ENCODE measurements around the gene ANKS1A.

The ANKS1A gene

DNA sequence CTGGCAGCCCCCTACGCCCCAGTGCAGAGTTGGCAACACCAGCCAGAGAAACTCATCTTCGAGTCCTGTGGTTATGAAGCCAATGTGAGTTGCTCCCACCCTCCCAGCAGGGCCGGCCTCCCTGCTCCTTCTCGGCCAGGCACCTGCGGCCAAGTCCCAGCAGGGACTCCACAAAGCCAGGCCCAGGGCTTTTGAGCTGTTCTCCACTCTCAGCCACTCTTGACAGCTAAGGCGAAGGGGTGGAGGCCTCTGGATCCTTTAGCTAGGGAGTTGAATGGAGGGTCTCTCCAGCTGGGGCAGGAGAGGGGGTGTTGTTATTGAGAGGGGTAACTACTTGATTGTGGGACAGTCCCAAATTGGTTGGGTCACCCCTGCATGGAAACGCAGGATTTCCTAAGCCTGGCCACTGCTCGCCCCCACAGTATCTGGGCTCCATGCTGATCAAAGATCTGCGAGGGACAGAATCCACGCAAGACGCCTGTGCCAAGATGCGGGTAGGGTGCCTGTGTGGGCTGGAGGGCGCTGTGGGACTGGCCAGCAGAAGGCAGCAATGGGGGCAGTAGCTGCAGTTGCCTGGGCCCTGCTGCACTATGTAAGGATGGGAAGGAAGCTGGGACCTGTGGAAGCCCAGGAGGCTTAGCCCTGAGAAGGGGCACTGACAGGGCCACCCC is 193.8 kb downstream of the ANKS1A start:
- DNase-seq (ENCODE audit: low read depth in 2 of 2) = no peak

DNA sequence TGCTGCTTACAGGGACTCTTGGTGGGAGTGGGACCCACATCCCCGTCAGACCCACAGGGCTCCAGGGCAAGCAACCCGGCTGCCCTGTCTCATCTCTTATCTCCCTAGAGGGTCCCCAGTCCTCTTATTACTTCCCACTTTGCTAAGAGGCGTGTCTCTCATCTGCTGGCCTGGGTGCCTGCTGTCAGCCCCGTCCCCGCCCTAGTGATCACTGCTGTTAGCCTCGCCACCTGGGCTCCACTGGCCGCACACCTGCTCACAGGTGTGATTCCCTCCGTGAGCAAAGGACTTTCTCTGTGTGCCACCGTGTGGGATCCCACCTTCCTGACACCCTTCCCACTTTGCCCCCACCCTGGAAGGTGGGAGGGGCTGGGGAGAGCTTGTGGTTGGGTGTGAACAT is 194.5 kb downstream of the ANKS1A start:
- no peak for DNase-seq (ENCODE audit: low read depth in 2 of 2)

DNA sequence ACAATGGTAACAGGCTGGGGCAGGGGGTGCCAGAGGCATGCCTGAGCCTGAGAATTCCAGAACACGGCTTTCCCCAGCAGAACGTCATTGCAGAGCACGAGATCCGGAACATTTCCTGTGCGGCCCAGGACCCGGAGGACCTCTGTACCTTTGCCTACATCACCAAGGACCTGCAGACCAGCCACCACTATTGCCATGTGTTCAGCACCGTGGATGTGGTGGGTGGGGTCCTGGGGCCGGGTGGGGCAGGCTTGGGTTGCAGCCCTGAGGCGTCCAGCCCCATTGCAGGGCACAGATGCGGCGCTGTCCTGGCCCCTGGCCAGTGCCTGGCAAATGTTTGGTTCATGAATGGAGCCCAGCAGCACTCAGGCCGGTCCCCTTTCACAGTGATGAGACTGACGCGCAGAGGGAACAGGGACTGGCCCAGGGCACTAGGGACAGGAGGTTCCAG is 195.0 kb downstream of the ANKS1A start:
- DNase-seq (ENCODE audit: low read depth in 2 of 2) = no peak

DNA sequence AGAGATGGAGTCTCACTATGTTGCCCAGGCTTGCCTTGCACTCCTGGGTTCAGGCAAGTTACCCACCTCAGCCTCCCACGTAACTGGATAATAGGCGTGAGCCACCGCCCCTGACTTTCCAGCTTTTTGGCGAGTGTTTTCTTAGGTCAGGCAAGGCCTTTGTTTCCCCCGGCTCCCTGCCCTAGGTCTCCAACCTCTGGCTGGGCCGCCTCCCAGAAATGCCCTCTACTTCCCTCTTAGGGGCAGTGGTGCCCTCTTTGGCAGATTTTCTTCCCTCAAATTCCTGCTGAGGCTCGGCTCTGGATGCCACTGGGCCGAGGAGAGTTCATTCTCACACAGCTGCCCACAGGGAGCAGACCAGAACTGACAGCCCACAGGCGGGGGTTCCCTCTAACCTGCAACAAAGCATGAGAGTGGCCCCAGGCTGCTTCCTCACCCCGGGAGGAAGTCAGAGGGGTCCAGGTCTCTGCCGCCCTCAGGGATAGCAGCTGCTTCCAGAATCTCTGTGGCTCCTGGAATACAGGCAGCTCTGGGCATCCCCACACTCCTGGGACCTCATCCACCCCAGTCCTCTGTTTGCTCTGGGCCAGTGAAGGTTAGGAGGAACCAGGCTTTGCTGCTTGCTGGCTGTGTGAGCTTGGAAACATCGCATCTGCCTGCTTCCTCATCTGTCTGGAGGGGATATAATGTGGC is 195.6 kb downstream of the ANKS1A start:
- DNase-seq (ENCODE audit: low read depth in 2 of 2) = no peak

DNA sequence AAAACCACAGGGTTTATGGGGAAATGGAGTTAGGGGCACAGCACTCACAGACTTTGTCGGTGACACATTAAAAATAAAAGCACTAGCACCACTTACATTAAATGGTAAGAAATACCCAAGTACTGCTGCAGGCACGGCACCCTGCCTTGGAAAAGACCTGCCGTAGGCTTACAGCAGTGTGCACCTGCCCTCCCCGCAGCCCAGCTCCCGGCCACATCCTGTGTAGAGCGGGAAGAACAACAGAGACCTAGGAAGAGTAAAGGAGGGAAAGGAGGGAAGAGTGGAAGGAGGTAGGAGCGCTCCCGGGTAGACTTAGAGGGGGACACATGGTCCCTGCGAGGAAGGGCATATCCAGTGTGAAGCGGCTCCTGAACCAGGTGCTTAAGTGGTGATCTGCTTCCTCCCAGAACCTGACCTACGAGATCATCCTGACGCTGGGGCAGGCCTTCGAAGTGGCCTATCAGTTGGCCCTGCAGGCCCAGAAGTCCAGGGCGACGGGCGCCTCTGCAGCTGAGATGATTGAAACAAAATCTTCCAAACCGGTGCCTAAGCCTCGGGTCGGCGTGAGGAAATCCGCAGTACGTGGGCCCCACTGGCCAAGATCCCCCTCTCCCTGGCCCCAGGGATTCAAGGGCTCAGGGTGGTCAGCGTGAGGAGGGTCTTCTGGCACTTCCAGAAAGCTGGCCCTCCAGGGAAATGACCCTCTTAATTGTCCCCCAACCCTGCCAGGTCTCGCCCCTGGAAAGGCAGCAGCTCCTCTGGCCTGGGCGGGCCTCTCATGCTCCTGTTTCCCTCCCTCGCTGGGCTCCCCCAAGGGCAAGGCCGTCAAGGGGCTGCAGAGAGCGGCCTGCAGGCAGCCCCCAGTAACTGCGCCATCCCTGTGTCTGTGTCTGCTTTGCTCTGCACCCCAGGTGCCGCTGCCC is 196.6 kb downstream of the ANKS1A start:
- no peak for DNase-seq (ENCODE audit: low read depth in 2 of 2)

DNA sequence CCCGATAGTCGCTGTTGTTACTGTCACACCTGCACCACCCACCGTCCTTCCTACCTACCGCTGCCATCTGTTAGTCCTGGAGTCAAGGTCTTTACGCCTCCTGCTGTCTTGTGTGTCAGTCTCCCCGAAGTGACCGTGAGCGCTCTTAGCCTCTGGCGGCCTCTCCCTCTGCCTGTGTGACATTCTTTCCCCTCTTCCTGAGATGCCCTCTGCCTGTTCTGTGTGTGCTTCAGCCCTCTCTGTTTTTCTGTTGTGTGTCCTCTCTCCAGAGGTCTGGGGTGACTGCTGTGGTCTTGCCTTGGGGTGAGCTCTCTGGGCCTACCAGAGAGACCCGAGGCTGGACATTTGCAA is 197.2 kb downstream of the ANKS1A start:
- no peak for DNase-seq (ENCODE audit: low read depth in 2 of 2)

DNA sequence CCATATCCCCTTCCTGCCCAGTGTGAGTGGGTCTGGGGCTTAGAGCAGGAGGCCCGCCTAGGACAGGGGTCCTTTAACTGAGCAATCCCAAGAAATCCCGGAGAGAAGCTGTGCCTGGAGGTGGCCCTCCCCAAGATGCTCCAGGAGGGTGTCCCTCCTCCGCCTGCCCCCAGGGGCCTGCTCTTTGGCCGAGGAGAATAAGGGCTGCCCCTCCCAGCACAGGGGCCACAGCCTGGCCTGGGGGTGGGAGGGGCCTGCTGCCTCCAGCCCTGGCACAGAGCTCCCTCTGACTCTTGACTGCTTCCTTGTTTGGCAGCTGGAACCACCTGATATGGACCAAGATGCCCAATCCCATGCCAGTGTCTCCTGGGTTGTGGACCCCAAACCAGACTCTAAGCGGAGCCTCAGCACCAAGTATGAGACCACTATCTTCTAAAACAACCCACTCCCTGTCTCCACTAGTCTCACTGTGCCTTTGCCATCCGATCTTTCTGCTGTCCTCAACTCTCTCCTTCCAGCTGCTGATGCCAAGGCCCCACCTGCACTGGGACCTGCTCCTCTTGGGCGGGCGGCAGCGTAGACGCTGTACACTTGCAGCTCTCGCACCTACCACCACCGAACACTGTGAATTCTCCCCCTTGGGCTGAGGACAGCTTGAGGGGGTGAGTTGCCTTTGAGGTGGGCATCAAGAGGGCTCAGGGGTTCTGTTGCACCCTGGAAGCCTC is 197.7 kb downstream of the ANKS1A start:
- no peak for DNase-seq (ENCODE audit: low read depth in 2 of 2)

DNA sequence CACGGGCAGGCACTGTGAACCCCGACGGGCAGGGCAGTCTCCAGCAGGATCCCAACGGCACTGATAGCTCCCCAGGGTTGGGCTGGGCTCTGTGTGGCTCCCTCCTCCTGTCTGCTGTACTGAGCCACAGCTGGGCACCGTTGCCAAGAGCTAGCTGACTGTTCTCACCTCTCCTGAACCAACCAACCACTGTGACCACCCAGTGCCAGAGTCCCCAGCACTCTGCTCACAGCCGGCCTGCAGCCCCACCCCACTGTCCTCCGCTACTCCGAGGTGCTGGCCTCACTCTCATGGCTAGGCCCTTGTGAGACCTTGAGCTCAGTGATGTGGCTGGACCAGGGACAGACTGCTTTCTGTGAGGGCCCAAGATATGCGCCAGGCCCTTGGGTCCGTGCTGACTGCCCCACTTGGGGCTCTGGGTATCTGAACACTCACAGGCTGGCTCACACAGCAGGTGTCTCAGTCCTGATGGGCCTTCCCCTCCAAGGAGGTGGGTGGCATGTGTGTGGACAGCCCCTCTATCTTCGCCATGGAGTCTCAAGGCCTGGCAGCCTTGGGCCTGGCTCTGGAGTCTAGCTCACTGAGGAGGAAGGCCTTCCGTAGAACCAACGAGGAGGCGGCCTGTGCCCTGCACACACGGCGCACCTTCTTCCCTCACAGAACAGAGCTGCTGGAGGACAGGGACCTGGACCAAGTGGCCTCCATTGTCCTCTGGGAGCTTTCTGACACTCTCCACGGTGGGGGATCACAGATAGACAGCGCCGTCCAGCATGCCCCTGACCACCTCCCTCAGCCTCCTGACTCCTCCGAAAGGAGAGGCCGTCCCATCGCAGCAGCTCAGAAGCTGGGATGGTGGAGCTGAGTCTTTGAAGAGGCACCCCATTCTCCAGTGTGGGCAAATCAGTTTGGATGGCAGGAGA is 198.6 kb downstream of the ANKS1A start:
- DNase-seq (ENCODE audit: low read depth in 2 of 2) = no peak

DNA sequence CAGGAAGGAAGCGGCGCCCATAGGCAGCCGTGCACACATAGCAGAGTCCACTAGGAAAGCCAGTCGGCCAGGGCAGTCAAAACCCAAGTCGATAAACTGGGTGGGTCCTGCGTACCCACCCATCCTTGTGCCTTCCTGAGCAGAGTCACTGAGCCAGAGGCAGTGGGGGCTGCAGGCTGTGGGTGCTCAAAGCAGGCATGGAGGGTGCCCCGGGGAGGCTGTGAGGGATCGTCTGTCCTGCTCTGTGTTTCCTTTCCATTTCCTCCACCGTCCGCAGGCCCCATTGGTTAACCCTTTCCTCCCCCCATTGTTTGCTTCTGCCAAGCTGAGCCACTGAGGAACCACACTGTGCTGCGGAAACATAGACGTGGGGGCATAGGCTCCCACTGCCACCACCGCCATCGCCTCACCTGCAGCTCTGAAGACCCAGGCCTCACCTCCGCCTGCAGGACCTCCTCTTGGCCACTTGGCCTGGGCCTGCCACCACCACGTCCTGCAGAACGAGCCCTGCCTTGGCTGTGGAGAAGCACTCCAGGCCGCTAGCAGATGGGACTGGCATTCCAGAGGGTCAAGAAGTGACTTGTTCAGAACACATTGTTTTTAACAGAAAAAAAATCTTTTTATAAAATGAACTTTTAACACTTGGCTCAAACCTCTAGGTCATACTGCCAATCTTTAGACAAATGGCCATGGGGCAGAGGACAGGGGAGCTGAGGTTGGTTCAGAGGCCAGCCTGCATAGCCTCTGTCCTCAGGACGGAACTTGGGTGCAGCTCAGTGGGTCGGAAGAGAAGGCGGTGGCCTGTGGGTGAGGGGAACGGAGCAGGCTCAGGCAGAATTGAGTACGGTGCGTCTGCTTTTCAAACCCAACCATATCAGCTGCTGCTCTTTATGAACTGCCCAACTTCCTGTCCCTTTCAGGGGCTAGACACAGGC is 199.5 kb downstream of the ANKS1A start:
- DNase-seq (ENCODE audit: low read depth in 2 of 2) = no peak

DNA sequence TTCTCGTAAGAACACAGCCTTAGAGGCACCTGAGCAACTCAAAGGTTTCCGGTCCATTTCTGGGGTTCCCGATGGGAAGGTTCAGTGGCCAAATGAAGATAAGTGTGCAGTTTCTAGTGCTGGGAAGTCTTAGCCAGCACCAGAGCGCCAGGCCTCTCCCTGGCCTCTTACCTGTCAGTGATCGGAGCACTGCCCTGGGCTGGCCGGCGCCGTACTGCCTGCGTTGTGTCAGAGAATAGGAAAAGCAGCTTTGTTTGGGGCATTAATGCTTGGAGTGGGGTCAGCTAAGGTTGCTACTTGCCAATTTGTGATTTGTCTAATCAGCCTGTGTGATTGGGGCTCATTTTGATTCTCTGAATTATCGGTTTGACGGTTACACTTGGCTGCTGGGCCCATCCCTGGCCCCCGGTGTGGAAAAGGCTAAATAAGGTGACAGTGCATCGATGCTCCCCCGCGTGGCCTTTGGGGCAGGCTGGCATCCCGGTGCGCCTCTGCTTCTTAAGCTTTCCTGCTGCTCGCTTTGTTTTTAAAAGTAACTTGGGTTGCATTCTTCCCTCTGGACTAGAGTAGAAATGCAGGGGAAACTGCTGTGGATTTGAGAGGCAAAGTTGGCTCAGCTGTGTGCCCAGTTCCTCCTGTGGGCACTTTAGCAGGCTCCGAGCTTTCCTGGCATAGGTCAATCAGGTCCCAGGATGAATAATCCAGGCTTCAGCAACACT is 200.3 kb downstream of the ANKS1A start:
- no peak for DNase-seq (ENCODE audit: low read depth in 2 of 2)

DNA sequence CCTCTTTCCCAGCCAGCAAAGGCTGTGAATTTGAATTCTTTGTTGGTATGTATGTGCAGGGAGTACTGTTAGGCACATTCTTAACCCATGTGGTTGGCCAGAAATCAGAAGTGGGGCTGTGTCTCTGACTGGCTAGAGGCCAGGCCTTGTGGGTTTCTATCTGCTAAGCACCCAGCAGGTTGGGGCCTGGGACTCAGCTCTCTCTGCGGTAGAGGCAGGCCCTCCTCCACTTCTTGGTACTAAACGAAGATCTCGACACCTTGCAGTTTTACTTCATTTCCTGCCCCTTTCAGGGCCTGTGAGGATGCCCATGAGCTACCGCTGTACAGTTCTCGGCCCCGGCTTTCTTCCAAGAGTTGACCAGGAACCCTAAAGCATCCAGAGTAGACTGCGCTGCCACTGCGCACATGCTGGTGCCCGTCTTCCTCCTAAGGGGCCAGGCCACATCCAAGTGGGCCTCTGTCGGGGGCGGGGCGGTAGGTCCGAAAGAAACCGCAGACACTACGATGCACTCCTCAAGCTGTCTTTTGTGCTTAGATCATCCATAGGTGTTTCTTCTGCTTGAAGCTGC is 201.0 kb downstream of the ANKS1A start:
- no peak for DNase-seq (ENCODE audit: low read depth in 2 of 2)

DNA sequence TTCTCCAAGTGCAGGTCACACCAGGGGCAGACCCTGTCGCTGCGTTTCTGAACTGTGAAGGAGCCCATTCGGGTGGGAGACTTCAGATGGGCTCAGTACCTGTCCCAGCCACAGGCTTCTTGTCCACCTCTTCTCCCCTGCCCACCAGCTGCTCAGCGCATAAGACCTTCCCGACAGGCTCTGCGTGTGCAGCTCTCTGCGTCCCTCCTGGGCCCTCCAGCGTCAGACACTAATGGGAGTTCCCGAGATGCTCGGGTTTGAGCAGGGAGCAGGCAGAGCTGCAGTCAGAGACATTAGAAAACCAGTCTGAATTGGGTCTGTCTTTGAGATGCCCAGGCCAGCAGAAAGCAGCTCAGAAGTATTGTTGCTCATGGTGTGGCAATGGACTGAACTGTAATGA is 201.7 kb downstream of the ANKS1A start:
- no peak for DNase-seq (ENCODE audit: low read depth in 2 of 2)

DNA sequence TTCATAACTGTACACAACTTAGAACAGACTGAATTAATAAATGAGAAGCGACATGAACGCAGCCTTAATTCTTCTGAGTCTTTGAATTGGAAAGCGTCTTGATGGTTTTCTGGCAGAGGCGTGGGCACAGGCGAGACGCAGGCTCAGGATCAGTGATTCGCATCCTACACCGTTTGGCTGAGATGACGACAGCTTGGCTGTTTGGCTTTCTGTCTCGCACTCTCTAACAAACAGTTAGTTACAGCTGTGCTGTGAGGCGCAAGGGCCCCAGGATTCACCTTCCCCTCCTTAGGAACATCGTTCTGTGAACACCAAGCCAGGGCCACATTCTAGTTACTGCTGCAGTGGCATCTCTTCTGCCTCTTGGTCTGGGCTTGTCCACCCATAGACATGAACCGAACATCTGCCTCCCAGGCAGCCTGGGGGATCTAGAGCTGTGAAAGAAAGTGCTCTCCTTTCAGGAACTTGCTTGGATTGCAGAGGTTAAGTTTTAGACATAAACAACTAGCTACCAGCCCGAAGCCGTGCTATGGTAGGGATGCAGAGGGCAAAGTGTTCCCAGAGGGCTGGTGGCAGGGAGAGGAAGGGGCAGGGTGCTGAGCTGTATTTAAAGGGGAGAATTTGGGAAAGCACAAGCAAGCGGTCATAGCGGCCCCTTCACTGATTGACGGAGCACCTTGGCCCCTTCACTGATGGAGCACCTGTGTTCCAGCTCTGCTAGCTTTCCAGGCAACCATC is 202.5 kb downstream of the ANKS1A start:
- no peak for DNase-seq (ENCODE audit: low read depth in 2 of 2)

DNA sequence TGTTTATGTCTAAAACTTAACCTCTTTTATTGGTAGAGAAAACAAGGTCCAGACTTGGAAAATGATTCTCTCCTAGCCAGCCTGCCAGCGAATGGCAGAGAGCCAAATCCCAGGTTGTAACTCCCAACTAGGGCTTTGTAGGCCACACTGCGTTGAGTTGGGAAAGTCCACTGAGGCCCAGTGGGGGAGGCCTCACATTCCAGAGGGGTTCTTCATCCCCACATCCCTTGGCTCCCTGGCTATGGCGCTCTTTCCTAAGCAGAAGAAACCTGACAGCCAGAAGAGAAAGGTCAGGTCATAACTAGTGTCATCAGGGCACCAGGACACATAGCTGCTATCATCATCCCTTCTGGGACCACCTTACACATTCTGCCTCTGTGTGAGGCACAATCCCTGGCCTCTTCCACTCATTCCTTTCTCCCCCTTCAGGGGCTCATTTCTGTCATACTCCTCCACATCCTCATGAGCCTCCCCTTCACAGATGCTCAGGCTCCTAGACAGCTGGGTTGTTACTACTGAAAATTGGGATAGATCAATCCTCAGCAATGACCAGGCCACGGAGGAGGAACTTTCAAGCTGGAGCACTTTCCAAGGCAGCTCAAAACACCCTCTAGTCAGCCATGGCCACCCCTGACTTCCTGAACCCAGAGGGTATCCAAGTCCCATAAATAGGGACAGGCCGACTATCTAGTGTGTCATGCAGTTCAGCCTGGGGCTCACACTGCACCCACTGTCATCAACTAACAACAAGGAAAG is 203.5 kb downstream of the ANKS1A start:
- DNase-seq (ENCODE audit: low read depth in 2 of 2) = no peak

DNA sequence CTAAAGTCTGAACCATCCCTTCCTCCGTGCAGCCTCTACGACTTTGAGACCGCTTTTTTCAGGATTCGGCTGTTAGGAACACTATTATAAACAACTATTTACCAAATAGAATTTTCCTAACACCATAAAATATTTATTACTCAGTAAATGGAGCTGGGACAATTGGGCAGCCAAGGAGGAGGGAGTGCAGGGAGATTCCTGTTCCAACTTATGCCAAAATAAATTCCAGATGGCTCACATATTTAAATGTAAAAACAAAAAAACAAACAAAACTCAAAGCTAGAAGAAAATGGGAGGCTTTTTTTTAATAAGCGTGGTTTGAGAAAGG is 204.0 kb downstream of the ANKS1A start:
- DNase-seq (ENCODE audit: low read depth in 2 of 2) = no peak

DNA sequence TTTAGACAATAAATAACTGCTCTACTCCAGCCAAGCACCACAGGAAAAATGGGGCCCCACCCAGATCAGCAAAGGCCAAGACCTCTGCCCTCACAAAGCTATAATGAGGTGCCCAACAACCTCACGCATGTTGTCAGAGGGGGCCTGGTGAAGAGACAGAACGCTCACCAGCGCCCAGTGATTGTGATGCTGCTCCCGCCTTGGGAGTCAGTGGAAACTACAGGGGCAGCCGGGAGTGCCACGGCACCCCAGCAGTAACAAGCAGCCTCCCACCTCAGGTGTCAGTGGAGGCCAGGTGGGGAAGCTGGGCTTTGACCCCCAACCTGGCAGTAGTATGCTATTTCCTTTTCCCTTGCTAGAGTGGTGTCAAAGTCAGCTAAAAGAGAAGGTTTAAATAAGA is 204.7 kb downstream of the ANKS1A start:
- no peak for DNase-seq (ENCODE audit: low read depth in 2 of 2)

DNA sequence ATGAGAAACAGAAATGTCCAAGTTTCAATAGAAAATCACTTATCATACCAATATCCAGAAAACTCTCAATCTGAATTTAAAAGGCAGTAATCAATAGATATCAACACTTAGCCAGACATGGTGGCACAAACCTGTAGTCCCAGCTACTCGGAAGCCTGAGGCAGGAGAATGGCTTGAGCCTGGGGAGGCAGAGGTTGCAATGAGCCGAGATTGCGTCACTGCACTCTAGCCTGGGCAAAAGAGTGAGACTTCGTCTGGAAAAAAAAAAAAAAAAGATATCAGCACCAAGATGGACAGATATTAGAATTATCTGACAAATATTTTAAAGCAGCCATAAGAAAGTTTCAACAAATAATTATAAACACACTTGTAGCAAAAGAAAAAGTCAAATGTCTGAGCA is 205.1 kb downstream of the ANKS1A start:
- DNase-seq (ENCODE audit: low read depth in 2 of 2) = no peak
